Astrocyte of the spinal cord (primary cell): ENCODE data around the gene FUBP3.

Source experiments
- DNase-seq: peaks from one replicate; pipeline ENCODE4 v3.0.0; 2011; ENCODE audit warnings: low read depth, low spot score
- H3K4me3 ChIP-seq: 2 replicates; pipeline ENCODE4 v1.5.1; 2011; ENCODE audit warnings: low read depth, mild to moderate bottlenecking, low read length, moderate library complexity
- in situ Hi-C: cut with HindIII; loops from 2 replicates; pipeline ENCODE4 v1.10.0; 2017; ENCODE audit warnings: low sequenced_read_pairs
- TF ChIP-seq, protein P1 (sequence below): IDR thresholded peaks from 2 replicates; pipeline ENCODE4 v1.5.1; 2012; ENCODE audit warnings: low read depth, mild to moderate bottlenecking, low read length, inconsistent platforms

The FUBP3 gene

DNA sequence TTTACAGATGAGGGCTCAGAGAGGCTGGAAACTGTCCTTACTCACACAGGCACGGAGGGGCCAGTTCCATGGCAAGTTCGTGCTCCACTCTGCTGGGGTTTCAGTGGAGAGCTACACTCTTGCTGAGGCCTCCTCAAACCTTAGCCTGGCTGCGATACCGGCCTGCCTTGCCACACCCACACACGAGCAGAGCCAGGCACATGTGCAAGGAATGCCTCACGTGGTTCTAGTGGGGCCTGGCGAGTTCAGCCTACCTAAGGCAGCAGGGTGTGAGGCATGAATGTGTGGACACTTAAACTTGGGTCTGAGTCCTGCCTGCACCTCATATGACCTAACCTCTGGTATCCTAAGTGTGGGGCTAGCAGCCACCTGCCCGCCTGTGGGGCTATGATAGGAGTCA, 63.5 kb downstream of the FUBP3 start:
- in situ Hi-C loops: no loop called here
- no peak for DNase-seq
- H3K4me3 ChIP-seq: no peak overlapping the region
- TF ChIP-seq, protein P1, sequence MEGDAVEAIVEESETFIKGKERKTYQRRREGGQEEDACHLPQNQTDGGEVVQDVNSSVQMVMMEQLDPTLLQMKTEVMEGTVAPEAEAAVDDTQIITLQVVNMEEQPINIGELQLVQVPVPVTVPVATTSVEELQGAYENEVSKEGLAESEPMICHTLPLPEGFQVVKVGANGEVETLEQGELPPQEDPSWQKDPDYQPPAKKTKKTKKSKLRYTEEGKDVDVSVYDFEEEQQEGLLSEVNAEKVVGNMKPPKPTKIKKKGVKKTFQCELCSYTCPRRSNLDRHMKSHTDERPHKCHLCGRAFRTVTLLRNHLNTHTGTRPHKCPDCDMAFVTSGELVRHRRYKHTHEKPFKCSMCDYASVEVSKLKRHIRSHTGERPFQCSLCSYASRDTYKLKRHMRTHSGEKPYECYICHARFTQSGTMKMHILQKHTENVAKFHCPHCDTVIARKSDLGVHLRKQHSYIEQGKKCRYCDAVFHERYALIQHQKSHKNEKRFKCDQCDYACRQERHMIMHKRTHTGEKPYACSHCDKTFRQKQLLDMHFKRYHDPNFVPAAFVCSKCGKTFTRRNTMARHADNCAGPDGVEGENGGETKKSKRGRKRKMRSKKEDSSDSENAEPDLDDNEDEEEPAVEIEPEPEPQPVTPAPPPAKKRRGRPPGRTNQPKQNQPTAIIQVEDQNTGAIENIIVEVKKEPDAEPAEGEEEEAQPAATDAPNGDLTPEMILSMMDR: no peak

DNA sequence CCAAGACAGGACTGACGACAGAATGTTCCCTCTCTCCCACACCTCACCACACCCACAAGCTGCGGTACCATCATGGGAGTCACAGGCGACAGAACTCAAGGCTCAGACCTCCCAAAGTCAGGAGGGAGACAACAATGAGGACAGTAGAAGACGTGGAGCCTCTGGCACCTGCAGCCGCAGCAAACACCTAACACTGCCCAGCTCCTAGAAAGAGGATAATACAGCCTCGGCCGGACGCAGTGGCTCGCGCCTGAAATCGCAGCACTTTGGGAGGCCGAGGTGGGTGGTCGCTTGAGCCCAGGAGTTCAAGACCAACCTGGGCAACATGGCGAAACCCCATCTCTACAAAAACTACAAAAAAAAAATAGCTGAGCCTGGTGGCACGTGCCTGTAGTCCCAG, 71.8 kb downstream of the FUBP3 start:
- in situ Hi-C loops: no loop called here
- TF ChIP-seq, protein P1: no peak
- H3K4me3 ChIP-seq: no peak overlapping the region
- DNase-seq: no peak

- H3K4me3 ChIP-seq: no peak overlapping the region
- TF ChIP-seq, protein P1: no peak
- DNase-seq: no peak
- in situ Hi-C loops: no loop called here
Measured at GRCh38 chr9:130651752-130652151, 72.4 kb downstream of the FUBP3 start.

DNA sequence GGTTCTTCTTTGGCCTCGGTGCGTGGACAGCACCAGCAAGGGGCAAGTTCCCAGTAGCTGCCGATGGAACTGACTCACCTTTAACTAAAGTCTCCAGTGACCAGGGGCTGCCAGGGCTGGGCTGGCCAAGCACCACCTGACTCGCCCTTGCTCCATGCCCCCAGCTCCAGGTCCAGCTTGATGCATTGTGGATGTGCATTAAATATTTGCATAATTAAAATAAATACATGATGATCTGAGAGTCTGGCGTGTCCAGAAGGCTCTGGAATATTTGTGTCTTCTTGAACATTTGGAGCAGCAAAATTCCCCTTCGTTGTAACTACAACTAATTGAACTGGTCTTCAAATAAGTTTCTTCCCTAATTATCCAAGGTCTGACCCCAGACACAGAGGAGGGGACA, 75.5 kb downstream of the FUBP3 start:
- DNase-seq: no peak
- H3K4me3 ChIP-seq: no peak overlapping the region
- TF ChIP-seq, protein P1: no peak
- in situ Hi-C loops: no loop called here

DNA sequence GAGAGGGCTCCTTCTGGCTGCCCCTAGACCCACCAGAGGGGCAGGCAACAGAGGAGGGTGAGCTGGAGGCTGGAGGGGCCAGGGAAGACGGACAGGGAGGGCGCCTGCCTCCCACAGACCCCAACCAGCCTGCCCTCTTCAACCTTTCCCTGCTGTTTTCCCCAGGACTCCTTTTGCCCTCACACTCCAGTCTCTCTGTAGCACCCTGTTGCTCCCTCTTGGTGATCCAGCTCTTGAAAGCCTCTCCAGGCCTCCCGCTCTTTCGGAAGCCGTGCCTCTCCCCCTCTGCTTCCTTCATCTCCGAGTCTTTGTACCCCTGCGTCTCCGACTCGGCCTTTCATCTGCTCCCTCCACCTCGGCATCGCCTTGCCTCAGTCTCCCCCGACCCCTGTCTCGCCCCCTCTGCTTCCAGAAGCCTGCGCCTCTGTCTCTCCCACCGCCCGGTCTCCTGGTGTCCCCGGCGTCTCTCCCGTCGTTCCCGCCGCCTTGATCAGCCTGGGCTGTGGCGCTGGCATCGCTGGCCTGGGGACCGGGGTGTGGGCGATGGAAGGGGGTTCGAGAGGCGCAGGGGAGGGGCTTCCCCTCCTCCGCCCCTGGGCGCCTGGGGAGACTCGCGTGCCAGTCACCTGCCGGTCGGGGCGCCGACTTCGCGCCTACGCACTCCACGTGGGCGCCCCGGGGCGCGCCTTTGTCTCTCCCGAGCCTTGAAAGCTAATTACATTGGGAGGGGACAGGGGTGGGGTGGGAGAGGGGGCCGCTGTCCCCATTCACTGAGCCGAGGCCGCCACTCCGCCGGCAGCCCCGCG, 79.7 kb downstream of the FUBP3 start:
- DNase-seq: no peak
- in situ Hi-C loops: no loop called here
- TF ChIP-seq, protein P1: no peak
- H3K4me3 ChIP-seq: no peak overlapping the region

GRCh38 chr9:130659699-130660248, 80.4 kb downstream of the FUBP3 start:
- in situ Hi-C loops: no loop called here

More at GRCh38 chr9:130659699-130660248, 80.4 kb downstream of the FUBP3 start:
- no peak for DNase-seq
- H3K4me3 ChIP-seq: no peak overlapping the region
- TF ChIP-seq, protein P1: no peak
